Lower leg skin (tissue), 4 donors: ENCODE data around the gene KCNIP4. TPM values are rescaled to one million over a fixed set of nuclear protein-coding genes. Genes with fewer than 3 reads are reported as not detected.

Source experiments
- DNase-seq, 2 donors: peaks; one replicate each; pipeline ENCODE4 v3.0.0-alpha.2; 2019; ENCODE audit warnings: low spot score in 2 of 2
- H3K4me3 ChIP-seq: fragments of 200-600 bp; sonication (generic); 2 replicates; pipeline ENCODE4 v1.5.1; 2017; ENCODE audit warnings: mild to moderate bottlenecking, low read depth; ENCODE audit not compliant: poor library complexity, severe bottlenecking
- POLR2A ChIP-seq, 2 donors: fragments of 450-650 bp; IDR thresholded peaks; one replicate each; pipeline ENCODE4 v1.6.1; 2016 to 2017; ENCODE audit warnings: antibody characterized with exemption in 2 of 2, mild to moderate bottlenecking in 1 of 2, moderate library complexity in 1 of 2
- WGBS, 2 donors: methylation state at CpG; one replicate each; pipeline ENCODE4 v1.1.5; 2018; 5-methylcytosine and 5-hydroxymethylcytosine counted together
- intact Hi-C: fragments of 100-400 bp; cut with DNase I; formaldehyde crosslinking; loops from one replicate; pipeline ENCODE4 v1.15.0; 2023; ENCODE audit warnings: low total_unique reads
- total RNA-seq, 4 donors: library from RNA; depleted of rRNA; stranded (reverse); fragments of >200 nt; gene quantifications; one replicate each; pipeline ENCODE4 v1.1.0, GENCODE V29; 2016
- TF ChIP-seq, protein P1 (sequence below), 3 donors: fragments of 450-650 bp; IDR thresholded peaks; one replicate each; pipeline ENCODE4 v1.5.1; 2016; ENCODE audit warnings: antibody characterized with exemption in 3 of 3, mild to moderate bottlenecking in 3 of 3, moderate library complexity in 2 of 3

The KCNIP4 gene
- total RNA-seq, 4 donors from 2014 or later: not detected

DNA sequence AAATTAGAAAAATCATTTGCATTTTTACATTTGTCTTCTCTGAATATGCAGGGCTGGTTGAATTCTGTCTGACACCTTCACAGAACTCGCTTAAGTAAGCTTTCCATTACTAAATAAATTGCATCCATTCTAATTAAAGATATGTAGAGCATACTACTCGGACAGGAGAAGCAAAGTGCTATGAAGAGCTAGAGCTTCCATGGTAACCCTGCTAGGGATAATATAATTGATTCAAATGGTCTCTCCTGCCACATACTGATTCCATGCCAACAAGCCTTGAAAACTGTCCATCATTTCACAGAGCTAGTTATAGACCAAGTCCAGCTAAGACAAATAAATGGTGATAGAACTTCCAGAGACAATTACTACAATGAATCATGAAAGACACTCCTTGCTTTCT, 571.5 kb downstream of the KCNIP4 start:
- intact Hi-C loops: no loop called here
- no peak for DNase-seq
- WGBS, 2 donors: 77 to 78% methylated on average over 2 of the region's 2 CpGs
- no peak overlapping the region for H3K4me3 ChIP-seq
- TF ChIP-seq POLR2A (IDR thresholded peaks at IDR 0.05): no peak
- TF ChIP-seq, protein P1, sequence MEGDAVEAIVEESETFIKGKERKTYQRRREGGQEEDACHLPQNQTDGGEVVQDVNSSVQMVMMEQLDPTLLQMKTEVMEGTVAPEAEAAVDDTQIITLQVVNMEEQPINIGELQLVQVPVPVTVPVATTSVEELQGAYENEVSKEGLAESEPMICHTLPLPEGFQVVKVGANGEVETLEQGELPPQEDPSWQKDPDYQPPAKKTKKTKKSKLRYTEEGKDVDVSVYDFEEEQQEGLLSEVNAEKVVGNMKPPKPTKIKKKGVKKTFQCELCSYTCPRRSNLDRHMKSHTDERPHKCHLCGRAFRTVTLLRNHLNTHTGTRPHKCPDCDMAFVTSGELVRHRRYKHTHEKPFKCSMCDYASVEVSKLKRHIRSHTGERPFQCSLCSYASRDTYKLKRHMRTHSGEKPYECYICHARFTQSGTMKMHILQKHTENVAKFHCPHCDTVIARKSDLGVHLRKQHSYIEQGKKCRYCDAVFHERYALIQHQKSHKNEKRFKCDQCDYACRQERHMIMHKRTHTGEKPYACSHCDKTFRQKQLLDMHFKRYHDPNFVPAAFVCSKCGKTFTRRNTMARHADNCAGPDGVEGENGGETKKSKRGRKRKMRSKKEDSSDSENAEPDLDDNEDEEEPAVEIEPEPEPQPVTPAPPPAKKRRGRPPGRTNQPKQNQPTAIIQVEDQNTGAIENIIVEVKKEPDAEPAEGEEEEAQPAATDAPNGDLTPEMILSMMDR (IDR thresholded peaks at IDR 0.05): no peak

- no peak for TF ChIP-seq POLR2A (IDR thresholded peaks at IDR 0.05)
- TF ChIP-seq, protein P1 (IDR thresholded peaks at IDR 0.05): no peak
- WGBS, 2 donors: 68 to 73% methylated on average over 3 of the region's 3 CpGs
- no peak overlapping the region for H3K4me3 ChIP-seq
- intact Hi-C loops: no loop called here
- no peak for DNase-seq
Measured at GRCh38 chr4:21376176-21376575, 572.4 kb downstream of the KCNIP4 start.

- 78% methylated on average over 2 of the region's 2 CpGs for WGBS, 2 donors
- intact Hi-C loops: no loop called here
- TF ChIP-seq POLR2A (IDR thresholded peaks at IDR 0.05): no peak
- DNase-seq: no peak
- no peak overlapping the region for H3K4me3 ChIP-seq
Measured at GRCh38 chr4:21374641-21375368, 573.8 kb downstream of the KCNIP4 start.

DNA sequence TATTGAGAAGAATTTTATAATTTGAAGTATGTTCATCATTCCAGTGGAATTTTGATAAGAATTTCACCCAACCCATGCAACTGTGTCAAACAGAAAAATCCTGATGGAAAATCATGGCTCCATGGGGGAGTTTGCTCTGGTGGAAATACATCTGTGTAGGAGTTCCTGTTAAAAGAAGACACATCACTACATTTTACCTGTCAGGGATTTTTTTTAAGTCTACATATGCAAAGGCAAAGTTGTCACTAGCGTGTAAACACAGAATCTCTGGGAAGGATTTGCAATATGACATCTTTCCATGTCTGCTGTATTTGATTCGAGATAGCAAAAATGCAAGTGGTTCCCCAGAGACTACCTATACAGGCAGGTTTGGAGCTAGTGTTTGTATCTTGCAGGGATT, 581.0 kb downstream of the KCNIP4 start:
- 68 to 72% methylated on average over 2 of the region's 2 CpGs for WGBS, 2 donors
- TF ChIP-seq, protein P1 (IDR thresholded peaks at IDR 0.05): no peak
- no peak for TF ChIP-seq POLR2A (IDR thresholded peaks at IDR 0.05)
- no peak for DNase-seq
- no peak overlapping the region for H3K4me3 ChIP-seq
- intact Hi-C loops: no loop called here

- no peak for DNase-seq
- no peak overlapping the region for H3K4me3 ChIP-seq
- 35 to 68% methylated on average over 1 of the region's 1 CpG for WGBS, 2 donors
- intact Hi-C loops: no loop called here
- TF ChIP-seq POLR2A (IDR thresholded peaks at IDR 0.05): no peak
- TF ChIP-seq, protein P1 (IDR thresholded peaks at IDR 0.05): no peak
Measured at GRCh38 chr4:21366840-21367239, 581.7 kb downstream of the KCNIP4 start.

DNA sequence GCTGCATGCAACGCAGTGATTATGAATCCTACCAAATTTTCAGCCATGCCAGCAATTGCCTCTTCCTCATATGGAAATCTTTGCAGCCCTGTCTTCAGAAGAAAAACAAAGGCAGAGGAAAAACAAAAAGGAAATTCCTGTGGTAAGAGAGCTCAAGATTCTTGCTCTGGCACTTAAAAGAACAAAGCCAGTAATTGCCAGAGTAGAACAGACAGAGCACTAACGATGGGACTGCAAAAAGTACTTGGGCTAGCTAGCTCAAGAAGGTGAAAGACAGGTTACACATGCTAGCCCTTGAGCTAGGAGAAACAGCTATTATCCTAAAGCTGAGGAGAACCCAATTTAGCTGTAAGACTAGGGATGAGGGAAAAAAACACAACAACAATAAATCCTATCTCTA, 582.3 kb downstream of the KCNIP4 start:
- H3K4me3 ChIP-seq: no peak overlapping the region
- TF ChIP-seq, protein P1 (IDR thresholded peaks at IDR 0.05): no peak
- TF ChIP-seq POLR2A (IDR thresholded peaks at IDR 0.05): no peak
- intact Hi-C loops: no loop called here
- DNase-seq: no peak
- 22 to 31% methylated on average over 2 of the region's 2 CpGs for WGBS, 2 donors
